ENCODE measurements around the gene ALK.
A peak's percentile ranks its signal among the peaks of the same experiment; 100 is the strongest.
"Not testable (repeated sequence)": the region's sequence is repeated elsewhere in the genome, so short reads cannot be mapped to it uniquely, and the experiment has no call there.

Gene ALK

DNA sequence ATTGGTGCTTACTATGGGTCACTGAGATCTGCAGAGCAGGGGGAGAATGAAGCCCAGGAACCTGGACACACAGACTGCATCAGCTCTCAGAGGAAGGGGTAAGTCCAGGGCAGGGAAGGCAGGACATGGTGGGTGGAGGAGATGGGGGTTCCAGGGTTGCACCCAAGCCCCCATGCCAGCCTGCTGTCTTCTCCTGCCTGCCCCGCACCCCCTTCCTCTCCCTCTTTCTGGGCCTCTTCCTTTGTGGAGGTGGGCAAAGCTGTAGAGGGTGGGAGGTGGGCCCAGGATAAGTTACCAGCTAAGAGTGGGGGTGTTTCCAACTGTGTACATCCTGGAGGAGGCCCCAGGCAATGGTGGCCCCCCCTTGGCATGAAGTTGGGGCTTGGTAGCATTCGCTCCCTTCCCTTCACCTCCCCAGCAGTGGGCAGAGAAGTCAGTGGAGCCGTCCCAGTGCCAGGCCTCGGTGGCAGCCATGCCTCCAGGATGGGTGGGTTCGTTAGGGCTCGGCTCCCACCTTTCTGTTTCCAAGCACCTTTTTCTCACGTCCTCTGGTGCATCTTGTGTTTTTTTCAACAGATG is 674.0 kb downstream of the ALK start:
- peaks cover 4% of the 10 kb centered on the region; the same call in 1 of the 2 replicates for H4K20me1 ChIP-seq (ENCODE audit: insufficient read depth, low read length)
- H3K9me3 ChIP-seq (ENCODE audit: insufficient read depth, low read length, severe bottlenecking), result no peaks in the 10 kb centered on the region
- H3K4me1 ChIP-seq (ENCODE audit: insufficient read depth, low read length), result no peaks in the 10 kb centered on the region
- H3K9ac ChIP-seq (ENCODE audit: low read depth, low read length), result no peak overlapping the region
- H2AFZ ChIP-seq (ENCODE audit: low read depth, low read length), result no peak overlapping the region
- no peaks in the 10 kb centered on the region for H3K27me3 ChIP-seq (ENCODE audit: insufficient read depth, low read length, poor library complexity)
- no peaks in the 10 kb centered on the region for H3K36me3 ChIP-seq (ENCODE audit: insufficient read depth, low read length)
- ATAC-seq (ENCODE audit: insufficient read depth, low read depth) (no peak), DNase-seq (no peak)
- no peak overlapping the region for H3K4me2 ChIP-seq (ENCODE audit: insufficient read depth, low read length)
- H3K79me2 ChIP-seq (ENCODE audit: insufficient read depth, low read length), result no peaks in the 10 kb centered on the region
- no peak overlapping the region for H3K27ac ChIP-seq (ENCODE audit: low read length)
- no peak for TF ChIP-seq CTCF (IDR thresholded peaks at IDR 0.05; ENCODE audit: borderline replicate concordance, extremely low read depth, low read length, poor library complexity, severe bottlenecking)
- no peak for TF ChIP-seq EZH2 (IDR thresholded peaks at IDR 0.05; ENCODE audit: borderline replicate concordance, low read depth, low read length, severe bottlenecking)
- no peak overlapping the region for H3K4me3 ChIP-seq (ENCODE audit: low read depth in 1 of 2, low read length in 2 of 2)

- no peak overlapping the region for H3K27ac ChIP-seq (ENCODE audit: low read length)
- DNase-seq (no peak), ATAC-seq (ENCODE audit: insufficient read depth, low read depth) (peak; percentile 40; the same call in 1 of the 3 replicates)
- no peak overlapping the region for H2AFZ ChIP-seq (ENCODE audit: low read depth, low read length)
- H3K36me3 ChIP-seq (ENCODE audit: insufficient read depth, low read length), result no peaks in the 10 kb centered on the region
- H3K4me1 ChIP-seq (ENCODE audit: insufficient read depth, low read length), result no peaks in the 10 kb centered on the region
- H3K9ac ChIP-seq (ENCODE audit: low read depth, low read length), result no peak overlapping the region
- H3K27me3 ChIP-seq (ENCODE audit: insufficient read depth, low read length, poor library complexity), result no peaks in the 10 kb centered on the region
- H3K79me2 ChIP-seq (ENCODE audit: insufficient read depth, low read length), result no peaks in the 10 kb centered on the region
- H3K4me2 ChIP-seq (ENCODE audit: insufficient read depth, low read length), result no peak overlapping the region
- H3K9me3 ChIP-seq (ENCODE audit: insufficient read depth, low read length, severe bottlenecking), result no peaks in the 10 kb centered on the region
- no peak for TF ChIP-seq EZH2 (IDR thresholded peaks at IDR 0.05; ENCODE audit: borderline replicate concordance, low read depth, low read length, severe bottlenecking)
- TF ChIP-seq CTCF (IDR thresholded peaks at IDR 0.05; ENCODE audit: borderline replicate concordance, extremely low read depth, low read length, poor library complexity, severe bottlenecking), result no peak
- H4K20me1 ChIP-seq (ENCODE audit: insufficient read depth, low read length), result peaks cover 8% of the 10 kb centered on the region; the same call in 1 of the 2 replicates
- H3K4me3 ChIP-seq (ENCODE audit: low read depth in 1 of 2, low read length in 2 of 2), result no peak overlapping the region
These were observed 674.7 kb downstream of the ALK start for GRCh38 chr2:29246383-29247300.

- Histone ChIP-seq H3K4me3 (ENCODE audit: low read depth in 1 of 2, low read length in 2 of 2) (no peak overlapping the region), H3K9ac (ENCODE audit: low read depth, low read length) (no peak overlapping the region), H4K20me1 (ENCODE audit: insufficient read depth, low read length) (peaks cover 8% of the 10 kb centered on the region; the same call in 1 of the 2 replicates), H3K27me3 (ENCODE audit: insufficient read depth, low read length, poor library complexity) (no peaks in the 10 kb centered on the region), H3K4me2 (ENCODE audit: insufficient read depth, low read length) (no peak overlapping the region), H3K79me2 (ENCODE audit: insufficient read depth, low read length) (no peaks in the 10 kb centered on the region), H3K4me1 (ENCODE audit: insufficient read depth, low read length) (no peaks in the 10 kb centered on the region), H2AFZ (ENCODE audit: low read depth, low read length) (no peak overlapping the region), H3K27ac (ENCODE audit: low read length) (no peak overlapping the region), H3K9me3 (ENCODE audit: insufficient read depth, low read length, severe bottlenecking) (no peaks in the 10 kb centered on the region), H3K36me3 (ENCODE audit: insufficient read depth, low read length) (no peaks in the 10 kb centered on the region)
- no peak for TF ChIP-seq EZH2 (IDR thresholded peaks at IDR 0.05; ENCODE audit: borderline replicate concordance, low read depth, low read length, severe bottlenecking)
- no peak for TF ChIP-seq CTCF (IDR thresholded peaks at IDR 0.05; ENCODE audit: borderline replicate concordance, extremely low read depth, low read length, poor library complexity, severe bottlenecking)
- ATAC-seq (ENCODE audit: insufficient read depth, low read depth) (peak; percentile 48), DNase-seq (no peak)
These were observed 675.5 kb downstream of the ALK start for GRCh38 chr2:29245742-29246382.

DNA sequence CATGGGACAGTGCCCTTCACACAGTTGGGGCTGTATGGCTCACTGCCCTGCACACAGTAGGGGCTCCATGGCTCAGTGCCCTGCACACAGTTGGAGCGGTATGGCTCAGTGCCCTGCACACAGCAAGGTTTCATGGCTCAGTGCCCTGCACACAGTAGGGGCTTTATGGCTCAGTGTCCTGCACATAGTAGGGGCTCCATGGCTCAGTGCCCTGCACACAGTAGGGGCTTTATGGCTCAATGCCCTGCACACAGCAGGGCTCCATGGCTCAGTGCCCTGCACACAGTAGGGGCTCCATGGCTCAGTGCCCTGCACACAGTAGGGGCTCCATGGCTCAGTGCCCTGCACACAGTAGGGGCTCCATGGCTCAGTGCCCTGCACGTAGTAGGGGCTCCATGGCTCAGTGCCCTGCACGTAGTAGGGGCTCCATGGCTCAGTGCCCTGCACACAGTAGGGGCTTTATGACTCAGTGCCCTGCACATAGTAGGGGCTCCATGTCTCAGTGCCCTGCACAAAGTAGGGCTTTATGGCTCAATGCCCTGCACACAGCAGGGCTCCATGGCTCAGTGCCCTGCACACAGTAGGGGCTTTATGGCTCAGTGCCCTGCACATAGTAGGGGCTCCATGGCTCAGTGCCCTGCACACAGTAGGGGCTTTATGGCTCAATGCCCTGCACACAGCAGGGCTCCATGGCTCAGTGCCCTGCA is 676.2 kb downstream of the ALK start:
- not testable (repeated sequence) for H3K9ac ChIP-seq (ENCODE audit: low read depth, low read length); H3K4me2 ChIP-seq (ENCODE audit: insufficient read depth, low read length); H4K20me1 ChIP-seq (ENCODE audit: insufficient read depth, low read length); DNase-seq; H2AFZ ChIP-seq (ENCODE audit: low read depth, low read length); H3K36me3 ChIP-seq (ENCODE audit: insufficient read depth, low read length); ATAC-seq (ENCODE audit: insufficient read depth, low read depth); H3K27ac ChIP-seq (ENCODE audit: low read length); H3K4me1 ChIP-seq (ENCODE audit: insufficient read depth, low read length); H3K4me3 ChIP-seq (ENCODE audit: low read depth in 1 of 2, low read length in 2 of 2); H3K27me3 ChIP-seq (ENCODE audit: insufficient read depth, low read length, poor library complexity); H3K79me2 ChIP-seq (ENCODE audit: insufficient read depth, low read length); H3K9me3 ChIP-seq (ENCODE audit: insufficient read depth, low read length, severe bottlenecking)

Measured in DND-41 (cell line).